IPS-NIHi7 (cell line): ENCODE results near the gene SMIM11.
"Not testable (repeated sequence)": the region's sequence is repeated elsewhere in the genome, so short reads cannot be mapped to it uniquely, and the experiment has no call there.

ENCODE experiments used
- DNase-seq: peaks from one replicate; pipeline ENCODE4 v3.0.0; 2012; ENCODE audit warnings: mixed read lengths; ENCODE audit errors: extremely low spot score

Gene SMIM11, protein sequence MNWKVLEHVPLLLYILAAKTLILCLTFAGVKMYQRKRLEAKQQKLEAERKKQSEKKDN

DNA sequence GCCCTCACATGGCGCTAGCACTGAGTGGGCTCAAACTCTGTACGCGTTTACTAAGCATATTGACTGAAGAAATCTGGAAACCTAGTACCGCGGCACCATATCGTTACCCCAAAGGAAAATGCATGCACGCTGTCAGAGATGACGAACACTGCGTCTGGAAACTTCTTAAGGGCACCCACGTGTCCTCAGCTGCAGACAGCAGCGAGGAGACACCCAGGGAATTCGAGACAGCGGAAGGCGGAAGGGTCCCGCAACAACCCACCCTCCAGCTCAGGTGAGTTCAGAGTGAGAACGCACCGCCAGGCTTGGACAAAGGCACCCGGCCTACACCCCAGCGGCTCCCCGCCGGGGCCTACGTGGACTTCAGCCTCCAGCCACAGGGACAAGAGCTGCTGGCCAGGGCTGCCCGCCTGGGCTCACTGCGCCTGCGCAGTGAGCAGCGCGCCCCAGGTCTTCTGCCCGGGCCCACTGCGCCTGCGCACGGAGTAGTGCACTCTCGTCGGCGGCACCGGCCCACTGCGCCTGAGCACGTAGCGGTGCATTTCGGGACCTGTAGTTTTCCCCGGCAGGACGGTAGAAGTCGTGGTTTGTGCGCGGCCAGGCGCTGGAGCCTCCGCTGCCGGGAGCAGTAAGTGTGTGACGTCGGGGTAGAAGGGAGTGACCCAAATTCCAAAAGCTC lies at the start of gene SMIM11:
Gene SMIM11, plus strand, starts transcription at position 568 of the 679 bp plus-strand sequence. CDS start 3,998 bp downstream, outside the sequence.
- not testable (repeated sequence) for DNase-seq

DNA sequence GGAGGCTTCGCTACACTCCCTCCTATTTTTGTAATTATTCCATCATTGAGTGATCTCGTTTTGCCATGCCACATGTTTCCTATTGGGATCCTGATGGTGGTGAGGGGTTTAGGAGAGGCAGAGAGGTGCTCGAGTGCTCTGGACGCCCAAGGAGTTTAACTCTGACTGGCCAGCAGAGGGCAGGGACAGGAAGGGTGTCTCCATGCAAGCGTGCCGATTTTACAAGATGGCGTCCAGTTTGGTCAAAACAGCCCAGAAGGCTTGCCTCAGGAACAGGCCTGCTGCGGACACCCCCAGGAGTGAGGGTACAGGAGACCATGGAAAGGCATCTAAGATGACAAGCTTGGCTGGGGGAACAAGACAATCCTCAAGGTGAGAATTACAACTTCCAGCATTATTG lies 45.3 kb upstream of the SMIM11 start:
- peak; percentile 38 for DNase-seq

DNA sequence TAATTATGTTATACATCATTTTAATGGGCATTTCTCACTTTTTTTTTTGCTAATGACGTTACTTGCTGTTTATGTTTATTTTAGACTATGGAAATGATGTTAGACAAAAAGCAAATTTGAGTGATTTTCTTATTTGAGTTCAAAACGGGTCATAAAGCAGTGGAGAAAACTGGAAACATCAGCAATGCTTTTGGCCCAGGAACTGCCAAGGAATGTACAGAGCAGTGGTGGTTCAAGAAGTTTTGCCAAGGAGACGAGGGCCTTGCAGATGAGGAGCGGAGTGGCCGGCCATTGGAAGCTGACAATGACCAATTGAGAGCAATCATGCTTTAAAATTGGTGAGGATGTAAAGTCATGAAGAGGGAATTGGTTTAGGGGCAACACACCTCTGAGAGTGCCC lies 43.6 kb upstream of the SMIM11 start:
- DNase-seq, result no peak

DNA sequence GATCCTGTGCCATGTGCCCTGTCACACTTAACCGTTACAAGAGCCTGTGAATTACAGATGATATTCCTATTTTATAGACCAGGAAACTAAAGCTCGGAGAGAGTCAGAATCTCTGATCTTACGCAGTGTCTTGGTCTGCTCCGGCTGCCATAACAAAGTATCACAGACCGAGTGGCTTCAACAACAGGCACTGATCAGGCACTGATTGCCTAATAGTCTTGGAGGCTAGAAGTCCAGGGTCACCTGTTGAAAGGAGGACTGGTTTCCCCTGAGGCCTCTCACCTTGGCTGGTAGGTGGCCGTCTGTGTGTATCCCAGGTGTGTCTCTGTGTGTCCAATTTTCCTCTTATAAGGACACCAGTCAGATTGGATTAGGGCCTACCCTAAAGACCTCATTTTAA lies 43.0 kb upstream of the SMIM11 start:
- DNase-seq, result no peak

DNA sequence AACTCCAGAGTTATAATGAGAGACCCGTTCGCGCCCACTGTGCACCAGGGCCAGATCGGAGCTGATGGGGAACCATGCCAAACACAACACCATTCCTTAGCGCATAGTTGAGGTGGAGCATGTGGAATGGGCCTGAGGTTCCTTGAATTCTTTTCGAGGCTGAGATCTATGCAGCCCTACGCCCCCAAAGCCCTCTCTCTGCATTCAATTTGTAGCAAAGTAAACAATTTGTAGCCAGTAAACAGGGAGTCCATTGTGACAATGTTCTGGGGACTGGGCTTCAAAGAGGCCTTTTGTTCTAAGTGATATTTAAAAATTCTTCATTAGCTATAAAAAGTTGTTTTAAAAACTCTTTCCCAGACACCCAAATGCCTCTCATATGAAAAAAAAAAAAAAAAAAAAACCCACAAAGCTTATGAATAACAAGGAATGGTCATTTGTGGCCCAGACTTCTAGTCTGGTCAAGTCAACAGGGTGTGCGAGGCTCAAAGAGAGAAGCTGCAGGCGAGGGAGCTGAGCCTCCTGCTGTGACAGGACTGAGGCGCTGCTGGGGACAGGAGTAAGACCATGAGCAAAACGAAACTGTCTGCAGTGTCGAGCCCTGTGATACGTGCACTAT lies 42.1 kb upstream of the SMIM11 start:
- DNase-seq, result no peak

DNA sequence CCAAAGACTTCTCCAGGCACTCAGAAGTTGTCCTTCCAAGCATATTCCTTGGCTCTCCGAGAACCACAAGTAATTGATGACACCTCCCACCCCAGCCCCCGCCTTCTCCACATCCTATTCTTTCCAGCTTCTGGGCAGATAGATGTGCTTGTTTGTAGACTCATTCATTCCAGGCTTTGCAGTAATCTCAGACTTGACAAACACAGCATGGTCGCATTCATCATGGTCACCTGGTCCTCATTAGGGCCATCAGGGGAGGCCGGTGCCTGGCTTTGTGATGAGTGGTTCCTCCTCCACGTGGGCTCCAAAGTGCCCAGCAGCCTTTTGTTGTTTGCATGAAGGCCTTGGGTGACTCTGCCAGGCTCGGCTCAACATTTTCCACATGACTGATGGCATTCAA lies 40.0 kb upstream of the SMIM11 start:
- DNase-seq, result no peak

DNA sequence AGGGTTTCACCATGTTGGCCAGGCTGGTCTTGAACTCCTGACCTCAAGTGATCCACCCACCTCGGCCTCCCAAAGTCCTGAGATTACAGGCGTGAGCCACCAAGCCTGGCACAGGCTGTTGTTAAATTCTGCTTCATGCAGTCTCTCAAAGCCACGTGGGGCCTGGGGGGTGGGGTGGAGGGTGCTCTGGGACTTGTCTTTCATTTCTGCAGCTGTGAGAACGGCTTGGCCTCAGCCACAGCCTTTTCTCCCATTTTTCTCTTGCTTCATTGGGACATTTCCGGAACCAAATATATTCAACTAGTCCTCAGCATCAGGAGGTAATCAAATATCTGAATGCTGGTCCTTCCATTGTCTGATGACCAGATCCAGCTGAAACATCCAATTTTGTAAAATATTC lies 39.1 kb upstream of the SMIM11 start:
- no peak for DNase-seq

DNA sequence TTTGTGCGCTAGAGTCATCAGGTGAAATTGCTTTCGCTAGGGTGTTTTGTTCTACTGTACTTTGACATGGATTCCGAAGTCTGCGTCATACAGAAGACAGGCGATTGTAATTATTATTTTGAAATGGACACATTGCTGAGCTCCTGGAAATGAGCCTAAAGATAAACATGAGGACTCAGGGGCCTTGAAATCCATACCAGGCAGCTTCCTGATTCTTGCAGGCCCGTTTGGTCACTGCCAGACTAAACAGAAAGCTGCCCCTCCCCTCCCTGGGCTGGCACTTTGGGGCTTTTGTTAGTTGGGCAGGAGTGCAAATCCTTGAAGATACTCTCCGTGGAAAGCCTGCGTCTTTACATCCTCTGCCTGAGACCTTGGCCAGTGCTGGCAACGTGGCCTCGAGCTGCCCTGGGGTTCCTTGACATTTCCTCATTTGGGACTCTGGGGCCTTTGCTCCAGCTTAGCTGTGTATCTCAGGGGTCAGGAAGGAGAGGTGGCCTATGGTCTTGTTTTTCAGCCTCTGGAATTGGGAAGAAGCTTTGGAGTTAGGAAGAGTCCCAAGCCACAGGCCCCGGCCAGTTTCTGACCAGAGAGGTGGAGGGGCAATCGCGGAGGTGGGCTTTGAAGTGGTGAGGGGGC lies 38.4 kb upstream of the SMIM11 start:
- DNase-seq, result no peak

DNA sequence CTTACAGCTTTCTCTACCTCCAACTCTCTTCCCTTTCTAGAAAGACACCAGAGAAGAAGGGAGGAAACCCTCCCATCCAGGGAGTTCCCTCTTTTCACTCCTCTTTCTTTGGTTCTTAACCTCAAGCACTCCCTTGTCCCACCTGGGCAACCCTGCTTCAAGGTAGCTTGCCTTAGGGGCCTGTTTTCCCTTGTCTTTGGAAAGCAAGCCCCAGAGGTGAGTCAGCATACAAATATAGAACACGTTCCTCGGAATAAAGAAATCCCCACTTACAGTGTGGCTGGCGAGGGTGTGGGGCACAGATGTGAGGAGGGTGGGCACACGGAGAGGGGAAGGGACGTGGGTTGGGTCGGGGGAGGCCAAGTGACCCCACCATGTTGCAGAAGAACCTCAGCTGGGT lies 37.6 kb upstream of the SMIM11 start:
- no peak for DNase-seq

DNA sequence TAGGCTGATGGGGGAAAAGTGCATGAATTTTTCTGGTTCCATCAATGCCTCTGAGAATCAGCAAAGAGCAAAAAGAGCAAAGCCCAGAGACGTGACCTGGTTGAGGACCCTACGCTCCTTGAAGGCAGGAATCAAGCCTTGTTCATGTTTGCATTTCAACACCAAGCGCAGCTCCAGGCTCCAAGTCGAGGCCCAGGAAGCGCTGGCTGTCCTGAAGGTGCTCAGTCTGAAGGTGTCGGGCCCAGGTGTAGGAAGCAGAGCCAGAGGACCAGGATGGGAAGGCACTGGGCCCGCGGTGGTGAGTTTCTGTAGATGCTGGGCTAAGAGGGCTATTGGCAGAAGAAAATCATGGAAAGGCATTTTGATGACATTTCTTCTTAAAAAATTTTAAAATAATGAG lies 37.1 kb upstream of the SMIM11 start:
- no peak for DNase-seq

DNA sequence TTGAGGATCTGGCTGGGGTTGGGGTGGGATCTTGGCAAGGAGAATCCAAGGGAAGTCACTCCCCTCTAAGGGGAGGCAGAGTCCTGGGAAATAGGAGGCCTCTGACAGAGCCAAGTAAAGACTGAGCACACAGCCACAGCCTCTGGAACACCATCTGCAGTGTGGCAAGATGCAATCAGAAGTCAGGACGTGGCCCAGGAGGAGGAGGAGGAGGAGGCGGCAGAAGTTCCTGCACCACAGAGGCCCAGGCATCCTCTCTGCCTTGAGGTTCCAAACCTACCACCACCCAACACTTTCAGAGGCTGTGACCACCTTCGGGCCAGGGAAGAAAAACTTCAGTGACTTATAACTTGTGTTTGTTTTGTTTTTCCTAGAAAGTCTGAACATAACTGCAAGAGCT lies 35.2 kb upstream of the SMIM11 start:
- no peak for DNase-seq

DNA sequence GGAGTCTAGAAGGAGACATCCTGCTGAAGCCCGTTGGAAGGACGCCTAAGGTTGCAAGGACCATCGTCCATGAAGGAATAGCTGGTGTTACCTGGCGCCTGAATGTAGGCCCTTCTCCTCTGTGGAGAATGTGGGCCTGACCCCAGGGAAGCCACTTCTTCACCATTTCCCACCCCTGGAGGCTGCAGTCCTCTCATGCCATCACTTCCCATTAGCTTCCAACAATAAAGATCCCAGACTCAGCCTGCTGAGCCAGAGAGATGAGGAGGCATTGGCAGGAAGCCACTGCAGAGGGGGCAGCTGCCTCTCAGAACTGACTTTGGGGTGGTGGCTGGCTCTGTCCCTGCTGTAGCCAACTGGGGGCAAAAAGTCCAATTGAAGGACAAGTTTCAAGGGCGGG lies 32.8 kb upstream of the SMIM11 start:
- DNase-seq, result no peak

DNA sequence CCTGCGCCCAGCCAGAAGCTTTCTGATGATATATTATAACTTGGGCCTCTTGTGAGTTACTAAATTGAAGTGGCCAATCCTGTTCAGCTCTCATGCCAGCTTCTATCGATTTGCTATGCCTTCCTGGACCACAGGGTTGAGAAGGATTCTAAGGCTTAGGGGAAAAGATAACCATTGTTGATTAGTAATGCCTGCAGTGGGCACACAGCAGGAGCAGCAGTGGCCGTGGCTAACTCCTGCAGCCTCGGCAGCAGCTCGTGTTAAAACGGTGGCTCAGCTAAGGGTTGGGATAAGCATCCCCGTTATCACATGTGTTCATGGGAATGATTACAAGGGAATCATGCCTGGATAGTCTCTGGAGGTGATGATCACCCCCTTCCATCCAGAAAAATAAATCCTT lies 32.0 kb upstream of the SMIM11 start:
- DNase-seq, result no peak

DNA sequence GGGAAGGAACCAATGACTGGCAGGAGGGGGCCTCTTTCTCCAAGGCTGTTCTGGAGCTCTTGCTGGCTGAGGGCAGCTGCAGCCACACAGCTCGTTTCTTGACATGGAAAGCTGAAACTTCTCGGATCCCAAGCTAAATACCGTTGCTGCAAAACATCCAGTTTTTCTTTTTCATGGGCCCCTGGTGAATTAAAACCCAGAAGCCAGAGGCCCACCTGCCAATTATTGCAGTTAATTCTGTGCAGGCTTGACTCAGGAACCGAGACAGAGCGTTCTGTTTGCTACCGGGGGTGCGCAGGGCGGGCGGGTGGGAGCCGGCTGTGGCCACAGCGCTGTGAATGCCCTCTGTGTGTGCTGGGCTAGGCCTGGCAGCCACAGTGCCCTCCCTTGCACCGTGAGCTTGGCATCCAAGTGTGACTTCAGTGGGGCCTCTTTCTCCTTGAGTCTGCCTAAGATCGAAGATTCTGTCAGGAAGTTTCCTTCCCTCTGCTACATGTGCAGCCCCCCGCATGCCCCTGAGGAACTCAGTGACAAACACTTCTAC lies 31.4 kb upstream of the SMIM11 start:
- no peak for DNase-seq

DNA sequence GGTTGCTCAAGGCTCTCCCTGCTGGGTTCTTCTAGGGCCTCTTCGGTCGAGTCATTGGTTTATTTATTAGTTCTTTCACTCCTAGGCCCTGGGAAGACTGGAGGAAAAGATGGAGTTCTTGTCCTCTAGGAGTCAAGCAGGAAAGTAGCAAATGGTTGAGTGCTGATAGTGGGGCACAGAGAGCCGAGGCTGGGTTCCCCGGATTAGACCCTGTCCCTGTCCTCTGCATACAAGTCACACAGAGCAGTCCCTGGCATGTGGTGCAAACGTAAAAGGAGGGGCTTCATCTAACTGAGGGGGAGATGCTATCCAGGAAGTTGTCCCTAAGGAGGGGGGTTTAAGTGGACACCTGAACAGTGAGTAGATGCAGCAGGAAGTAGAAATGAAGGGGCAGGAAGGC lies 30.7 kb upstream of the SMIM11 start:
- no peak for DNase-seq

DNA sequence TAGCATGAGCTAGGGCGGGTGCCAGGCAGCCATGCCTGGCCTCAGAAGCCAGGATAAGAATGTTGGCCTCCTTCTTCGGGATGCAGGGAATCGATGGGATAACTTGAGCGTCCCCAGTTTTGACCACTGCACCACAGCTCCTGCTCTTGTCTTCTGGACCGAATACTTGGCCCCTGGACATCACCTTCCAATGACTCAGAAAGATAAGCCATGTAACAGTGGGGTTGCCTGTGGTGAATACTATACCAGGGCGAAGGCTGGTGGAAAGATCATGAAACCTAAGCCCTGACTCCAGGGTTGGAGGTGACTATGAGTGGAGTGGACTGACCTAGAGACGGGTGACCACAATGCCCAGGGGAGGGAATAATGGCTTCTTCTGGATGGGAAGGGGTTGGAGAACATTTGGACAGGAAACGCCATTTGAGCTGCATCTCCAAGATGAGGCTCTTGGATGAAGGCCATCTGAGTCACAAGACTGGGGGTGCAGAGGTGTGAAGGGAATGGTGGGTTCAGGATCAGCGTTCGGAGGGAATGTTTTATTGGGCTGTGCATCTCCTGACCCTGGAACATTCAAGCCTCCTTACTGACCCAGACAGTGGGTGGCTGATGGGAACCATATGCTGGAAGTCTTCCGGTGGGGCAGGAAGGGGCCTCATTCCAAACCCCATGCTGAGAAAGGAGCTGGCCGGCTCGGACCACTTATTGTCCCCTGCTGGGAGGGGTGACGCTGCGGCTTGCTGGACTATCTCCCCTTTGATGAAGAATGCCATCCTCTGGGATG lies 30.0 kb upstream of the SMIM11 start:
- no peak for DNase-seq

DNA sequence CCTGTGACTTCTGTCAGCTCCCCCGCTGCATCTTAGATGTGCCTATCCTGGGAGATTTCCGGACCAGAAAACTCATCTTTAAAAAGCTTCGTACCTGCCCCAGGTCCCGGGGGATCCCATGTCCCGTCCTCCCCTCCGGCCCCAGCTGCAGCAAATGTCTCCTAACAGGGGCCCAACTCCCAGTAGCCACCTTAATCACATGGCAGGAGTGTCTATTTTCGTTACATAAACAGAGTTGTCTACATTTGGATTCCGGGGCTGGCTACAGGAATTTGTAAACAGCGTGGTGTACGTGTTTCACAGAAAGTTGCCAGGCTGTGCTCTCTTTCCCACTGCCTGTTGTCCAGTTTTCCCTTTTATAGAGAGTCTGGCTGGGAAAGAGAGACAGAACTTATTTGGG lies 29.4 kb upstream of the SMIM11 start:
- DNase-seq, result no peak

DNA sequence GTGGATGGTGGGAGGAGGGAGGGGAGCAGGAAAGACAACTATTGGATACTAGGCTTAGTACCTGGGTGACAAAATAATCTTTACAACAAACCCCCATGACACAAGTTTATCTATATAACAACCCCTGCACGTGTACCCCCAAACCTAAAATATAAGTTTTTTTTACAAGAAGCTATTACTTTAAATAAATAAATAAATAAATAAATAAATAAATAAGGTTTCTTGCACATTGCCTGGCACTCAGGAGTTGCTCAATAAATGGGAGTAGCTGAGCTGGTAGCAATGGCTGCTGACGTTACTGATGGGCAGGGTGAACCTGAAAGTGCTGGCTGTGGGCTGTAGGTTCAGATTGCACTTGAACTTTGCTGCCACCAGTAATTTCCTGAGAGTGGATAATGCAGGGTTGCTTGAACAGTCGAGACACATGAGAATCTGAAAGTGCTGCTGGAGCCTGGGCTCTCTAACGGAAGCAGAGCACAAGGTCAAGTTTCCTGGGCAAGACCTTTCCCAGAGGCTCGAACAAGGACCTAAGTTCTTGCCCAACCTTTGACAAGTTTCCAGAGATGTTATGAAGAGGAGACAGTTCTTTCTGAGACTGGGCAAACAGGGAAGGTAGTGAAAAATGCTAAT lies 26.3 kb upstream of the SMIM11 start:
- DNase-seq, result no peak

DNA sequence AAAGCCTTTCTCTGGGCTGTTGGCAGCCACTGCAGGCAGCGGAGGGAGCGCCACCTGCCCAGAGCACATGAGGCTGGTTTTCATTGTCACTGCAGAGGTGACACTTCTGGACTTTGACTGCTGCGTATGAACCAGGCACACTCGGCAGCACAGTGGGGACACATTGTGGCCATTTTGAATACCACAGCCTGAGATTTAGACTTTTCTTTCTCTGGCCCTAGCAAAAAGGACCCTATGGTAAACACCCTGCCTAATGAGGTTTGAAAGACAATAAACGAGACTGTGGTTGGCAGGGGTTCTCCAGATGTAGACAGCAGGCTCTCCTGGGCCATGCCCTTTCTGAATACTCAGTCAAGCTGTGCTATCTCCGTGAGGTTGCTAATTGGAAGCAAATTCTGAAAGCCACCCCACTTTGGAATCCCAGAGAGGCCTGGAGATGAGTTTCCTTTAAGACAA lies 23.5 kb upstream of the SMIM11 start:
- peak; percentile 46 for DNase-seq

DNA sequence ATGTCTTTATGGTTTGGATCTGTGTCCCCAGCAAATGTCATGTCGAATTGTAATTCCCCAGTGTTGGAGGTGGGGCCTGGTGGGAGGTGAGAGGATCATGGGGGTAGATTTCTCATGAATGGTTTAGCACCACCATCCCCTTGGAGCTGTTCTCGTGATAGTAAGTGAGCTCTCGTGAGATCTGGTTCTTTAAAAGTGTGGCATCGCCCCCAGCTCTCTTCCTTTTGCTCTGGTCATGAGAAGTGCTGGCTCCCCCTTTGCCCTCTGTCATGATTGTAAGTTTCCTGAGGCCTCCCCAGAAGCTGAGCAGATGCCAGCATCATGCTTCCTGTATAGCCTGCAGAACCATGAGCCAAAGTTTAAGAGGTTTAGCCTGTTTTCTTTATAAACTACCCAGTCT lies 22.8 kb upstream of the SMIM11 start:
- no peak for DNase-seq

DNA sequence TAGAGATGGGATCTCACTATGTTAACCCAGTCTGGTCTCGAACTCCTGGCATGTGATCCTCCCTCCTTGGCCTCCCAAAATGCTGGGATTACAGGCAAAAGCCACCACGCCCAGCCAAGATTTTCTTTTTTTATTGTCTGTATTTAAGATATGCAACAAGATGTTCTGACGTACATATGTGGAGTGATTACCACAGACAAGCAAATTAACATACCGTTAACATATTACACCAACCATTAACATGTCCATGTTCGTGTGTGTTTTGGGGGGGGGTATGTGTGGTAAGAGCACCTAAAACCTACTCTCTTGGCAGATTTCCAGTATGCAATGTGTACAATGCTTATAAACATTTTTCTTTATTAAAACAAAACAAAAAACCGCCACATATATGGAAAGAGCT lies 22.1 kb upstream of the SMIM11 start:
- DNase-seq, result no peak

DNA sequence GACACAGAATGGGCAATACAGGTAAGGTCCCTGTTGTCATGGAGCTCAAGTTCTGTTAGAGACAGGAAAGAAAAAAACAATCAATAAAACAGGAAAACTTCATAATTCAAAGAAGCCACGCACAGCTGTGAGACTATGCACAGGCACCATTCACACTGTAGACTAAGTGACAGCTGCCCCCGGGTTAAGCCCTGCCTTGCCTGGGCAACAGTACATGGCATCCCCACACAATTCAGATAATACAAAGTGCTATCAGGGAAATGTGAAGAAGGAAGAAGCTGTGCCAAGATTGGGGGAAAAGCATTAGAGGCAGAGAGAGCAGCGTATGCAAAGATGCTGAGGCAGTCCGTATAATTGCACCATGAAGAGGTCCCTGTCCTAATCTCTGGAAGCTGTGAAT lies 20.5 kb upstream of the SMIM11 start:
- DNase-seq, result no peak
